Panc1 (cell line): ENCODE data around the gene IMMT. TPM values are rescaled to one million over a fixed set of nuclear protein-coding genes. Genes with fewer than 3 reads are reported as not detected.

Source experiments
- ATAC-seq: fragments of 200-7000 bp; cut with Tn5 transposase; 2 replicates; pipeline ENCODE4 v1.9.1; 2020; ENCODE audit warnings: mild to moderate bottlenecking, moderate library complexity
- BruUV-seq: library from RNA; stranded (reverse); fragments of 400-500 nt; replicated peaks from 2 replicates; lab custom pipeline; 2021; lab: Mats Ljungman, UMichigan
- CTCF ChIA-PET: fragments of 300-600 bp; sonication (Branson Sonifier 250); formaldehyde crosslinking; loops from one replicate; lab custom pipeline; 2022; ENCODE audit warnings: antibody characterized with exemption; lab: Charles Lee
- POLR2A ChIA-PET: fragments of 300-600 bp; sonication (Branson Sonifier 250); formaldehyde crosslinking; loops from one replicate; lab custom pipeline; 2022; ENCODE audit warnings: antibody characterized with exemption; lab: Charles Lee
- DNase-seq: peaks from one replicate; pipeline ENCODE4 v3.0.0-alpha.2; 2010; ENCODE audit warnings: low read depth, low spot score
- H3K27ac ChIP-seq: 2 replicates; pipeline ENCODE4 v1.5.1; 2011; ENCODE audit warnings: mild to moderate bottlenecking, low read length, inconsistent platforms
- H3K27me3 ChIP-seq: fragments of 200-500 bp; sonication (Bioruptor generic); 2 replicates; pipeline ENCODE4 v1.6.0; 2014; ENCODE audit warnings: low read length, inconsistent platforms; ENCODE audit not compliant: control insufficient read depth, insufficient read depth
- H3K36me3 ChIP-seq: fragments of 200-500 bp; sonication (Bioruptor generic); 2 replicates; pipeline ENCODE4 v1.5.1; 2014; ENCODE audit warnings: inconsistent platforms, mild to moderate bottlenecking, low read length, moderate library complexity; ENCODE audit not compliant: control insufficient read depth, insufficient read depth
- H3K4me1 ChIP-seq: 2 replicates; pipeline ENCODE4 v1.5.1; 2011; ENCODE audit warnings: inconsistent platforms, mild to moderate bottlenecking, low read length, moderate library complexity; ENCODE audit not compliant: control insufficient read depth, insufficient read depth
- H3K4me3 ChIP-seq, 2 experiments: 2 replicates each; pipeline ENCODE4 v1.5.1; 2011 to 2012; ENCODE audit warnings: low read depth in 2 of 2, low read length in 2 of 2, mild to moderate bottlenecking in 2 of 2, inconsistent platforms in 1 of 2, moderate library complexity in 1 of 2
- H3K9me3 ChIP-seq: fragments of 200-500 bp; sonication (Bioruptor generic); 2 replicates; pipeline ENCODE4 v1.5.1; 2014; ENCODE audit warnings: low read depth, mild to moderate bottlenecking, inconsistent platforms, low read length, moderate library complexity; ENCODE audit not compliant: control insufficient read depth, insufficient read depth
- POLR2AphosphoS5 ChIP-seq: IDR thresholded peaks from 2 replicates; pipeline ENCODE4 v1.6.1; 2012; ENCODE audit warnings: mild to moderate bottlenecking, low read depth, low read length, moderate library complexity
- SIN3A ChIP-seq: IDR thresholded peaks from 2 replicates; pipeline ENCODE4 v1.6.1; 2012; ENCODE audit warnings: low read depth, mild to moderate bottlenecking, low read length, moderate library complexity, borderline replicate concordance; ENCODE audit not compliant: insufficient read depth
- TCF7L2 ChIP-seq: IDR thresholded peaks from 2 replicates; pipeline ENCODE4 v1.6.1; 2011; ENCODE audit warnings: mild to moderate bottlenecking, low read depth, low read length, inconsistent platforms
- in situ Hi-C: cut with HindIII; loops from 2 replicates; pipeline ENCODE4 v1.10.0; 2016; ENCODE audit warnings: low sequenced_read_pairs, low pct_unique_long_range_greater_than_20kb
- intact Hi-C: fragments of 100-400 bp; cut with micrococcal nuclease; formaldehyde crosslinking; loops from one replicate; pipeline ENCODE4 v1.10.0; 2022; ENCODE audit not compliant: unreplicated experiment
- total RNA-seq: library from RNA; stranded (reverse); gene quantifications from one replicate; pipeline ENCODE4 v1.2.1, GENCODE V29; 2021; ENCODE audit not compliant: unreplicated experiment
- TF ChIP-seq, protein P1 (sequence below), 2 experiments: IDR thresholded peaks; 2 replicates each; pipeline ENCODE4 v1.6.1; 2011 to 2012; ENCODE audit warnings: low read depth in 2 of 2, control low read depth in 1 of 2, low read length in 1 of 2, mild to moderate bottlenecking in 1 of 2, moderate library complexity in 1 of 2; ENCODE audit not compliant: insufficient read depth in 1 of 2
- TF ChIP-seq, protein P2 (sequence below): fragments of 450-650 bp; IDR thresholded peaks from 2 replicates; pipeline ENCODE4 v1.5.1; 2017; ENCODE audit warnings: mild to moderate bottlenecking

Gene IMMT
- total RNA-seq, 1 experiment from 2014 or later, result 138 TPM

DNA sequence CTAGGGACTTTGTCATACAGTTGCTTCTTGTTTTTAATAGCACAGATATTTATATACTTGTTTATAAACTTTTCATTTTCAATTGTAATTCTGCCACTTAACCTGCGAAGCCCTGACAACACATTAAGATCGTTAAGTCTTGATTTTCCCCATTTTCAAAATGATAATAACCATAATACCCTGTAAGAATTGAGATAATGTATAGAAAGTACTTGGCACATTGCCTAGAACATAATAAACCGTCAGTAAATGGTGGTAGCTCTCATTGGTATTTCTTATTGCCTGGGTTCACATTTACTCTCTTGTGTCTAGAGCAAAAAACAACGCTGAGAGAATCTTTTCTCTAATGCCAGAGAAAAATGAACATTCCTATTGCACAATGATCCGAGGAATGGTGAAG lies 70.6 kb downstream of the IMMT start:
- no TSS peak for BruUV-seq
- intact Hi-C loops (no loop called here), in situ Hi-C loops (no loop called here)
- Histone ChIP-seq H3K27me3 (no peaks in the 10 kb centered on the region), H3K27ac (no peak overlapping the region), H3K36me3 (peaks cover 54% of the 10 kb centered on the region), H3K9me3 (no peaks in the 10 kb centered on the region), H3K4me1 (no peaks in the 10 kb centered on the region), H3K4me3 (no peak overlapping the region)
- TF ChIP-seq SIN3A (no peak), TCF7L2 (no peak), POLR2AphosphoS5 (no peak)
- TF ChIP-seq, protein P1, sequence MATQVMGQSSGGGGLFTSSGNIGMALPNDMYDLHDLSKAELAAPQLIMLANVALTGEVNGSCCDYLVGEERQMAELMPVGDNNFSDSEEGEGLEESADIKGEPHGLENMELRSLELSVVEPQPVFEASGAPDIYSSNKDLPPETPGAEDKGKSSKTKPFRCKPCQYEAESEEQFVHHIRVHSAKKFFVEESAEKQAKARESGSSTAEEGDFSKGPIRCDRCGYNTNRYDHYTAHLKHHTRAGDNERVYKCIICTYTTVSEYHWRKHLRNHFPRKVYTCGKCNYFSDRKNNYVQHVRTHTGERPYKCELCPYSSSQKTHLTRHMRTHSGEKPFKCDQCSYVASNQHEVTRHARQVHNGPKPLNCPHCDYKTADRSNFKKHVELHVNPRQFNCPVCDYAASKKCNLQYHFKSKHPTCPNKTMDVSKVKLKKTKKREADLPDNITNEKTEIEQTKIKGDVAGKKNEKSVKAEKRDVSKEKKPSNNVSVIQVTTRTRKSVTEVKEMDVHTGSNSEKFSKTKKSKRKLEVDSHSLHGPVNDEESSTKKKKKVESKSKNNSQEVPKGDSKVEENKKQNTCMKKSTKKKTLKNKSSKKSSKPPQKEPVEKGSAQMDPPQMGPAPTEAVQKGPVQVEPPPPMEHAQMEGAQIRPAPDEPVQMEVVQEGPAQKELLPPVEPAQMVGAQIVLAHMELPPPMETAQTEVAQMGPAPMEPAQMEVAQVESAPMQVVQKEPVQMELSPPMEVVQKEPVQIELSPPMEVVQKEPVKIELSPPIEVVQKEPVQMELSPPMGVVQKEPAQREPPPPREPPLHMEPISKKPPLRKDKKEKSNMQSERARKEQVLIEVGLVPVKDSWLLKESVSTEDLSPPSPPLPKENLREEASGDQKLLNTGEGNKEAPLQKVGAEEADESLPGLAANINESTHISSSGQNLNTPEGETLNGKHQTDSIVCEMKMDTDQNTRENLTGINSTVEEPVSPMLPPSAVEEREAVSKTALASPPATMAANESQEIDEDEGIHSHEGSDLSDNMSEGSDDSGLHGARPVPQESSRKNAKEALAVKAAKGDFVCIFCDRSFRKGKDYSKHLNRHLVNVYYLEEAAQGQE (IDR thresholded peaks at IDR 0.05; ENCODE audit: insufficient read depth in 1 of 2, low read depth in 2 of 2, low read length in 1 of 2), result no peak
- TF ChIP-seq, protein P2, sequence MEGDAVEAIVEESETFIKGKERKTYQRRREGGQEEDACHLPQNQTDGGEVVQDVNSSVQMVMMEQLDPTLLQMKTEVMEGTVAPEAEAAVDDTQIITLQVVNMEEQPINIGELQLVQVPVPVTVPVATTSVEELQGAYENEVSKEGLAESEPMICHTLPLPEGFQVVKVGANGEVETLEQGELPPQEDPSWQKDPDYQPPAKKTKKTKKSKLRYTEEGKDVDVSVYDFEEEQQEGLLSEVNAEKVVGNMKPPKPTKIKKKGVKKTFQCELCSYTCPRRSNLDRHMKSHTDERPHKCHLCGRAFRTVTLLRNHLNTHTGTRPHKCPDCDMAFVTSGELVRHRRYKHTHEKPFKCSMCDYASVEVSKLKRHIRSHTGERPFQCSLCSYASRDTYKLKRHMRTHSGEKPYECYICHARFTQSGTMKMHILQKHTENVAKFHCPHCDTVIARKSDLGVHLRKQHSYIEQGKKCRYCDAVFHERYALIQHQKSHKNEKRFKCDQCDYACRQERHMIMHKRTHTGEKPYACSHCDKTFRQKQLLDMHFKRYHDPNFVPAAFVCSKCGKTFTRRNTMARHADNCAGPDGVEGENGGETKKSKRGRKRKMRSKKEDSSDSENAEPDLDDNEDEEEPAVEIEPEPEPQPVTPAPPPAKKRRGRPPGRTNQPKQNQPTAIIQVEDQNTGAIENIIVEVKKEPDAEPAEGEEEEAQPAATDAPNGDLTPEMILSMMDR, result no peak
- ATAC-seq, result no peak
- CTCF ChIA-PET, result interaction anchor here (1.1 kb wide), 1 partner anchor 19 kb away, joined by 3 read pairs; the partner anchor contains the start of genes POLR1A and PTCD3
- POLR2A ChIA-PET, result no interaction called here
- DNase-seq, result no peak

DNA sequence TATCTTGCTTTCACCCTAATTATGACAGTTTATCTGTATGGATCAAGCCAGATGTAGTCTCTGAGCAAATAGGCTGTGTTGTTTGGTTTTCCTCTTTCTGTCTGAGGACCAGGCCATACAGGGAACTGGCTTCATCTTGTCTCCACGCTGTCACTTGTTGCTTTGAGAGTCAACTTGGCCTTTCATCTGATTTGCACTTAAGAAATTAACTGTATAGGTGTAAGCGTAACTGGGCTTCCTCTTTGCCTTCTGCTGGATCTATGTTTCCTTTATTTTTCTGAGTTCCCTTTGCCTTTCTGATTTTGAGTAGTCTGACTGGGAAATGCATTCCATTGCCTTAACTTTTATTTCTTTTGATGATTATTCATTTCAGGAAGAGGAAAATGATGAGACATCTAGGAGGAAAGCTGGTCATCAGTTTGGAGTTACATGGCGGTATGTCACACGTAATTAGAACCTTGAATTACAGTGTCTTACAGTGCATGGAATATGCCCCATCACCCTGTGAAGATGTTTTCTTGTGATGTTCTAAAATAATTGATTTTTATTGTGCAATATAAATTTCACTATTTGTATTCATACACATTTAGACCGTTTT lies 71.8 kb downstream of the IMMT start:
- Histone ChIP-seq H3K36me3 (peaks cover 57% of the 10 kb centered on the region), H3K27me3 (no peaks in the 10 kb centered on the region), H3K4me3 (no peak overlapping the region), H3K9me3 (no peaks in the 10 kb centered on the region), H3K27ac (no peak overlapping the region), H3K4me1 (no peaks in the 10 kb centered on the region)
- in situ Hi-C loops (no loop called here), intact Hi-C loops (no loop called here)
- TF ChIP-seq POLR2AphosphoS5, result no peak
- TF ChIP-seq TCF7L2, result no peak
- TF ChIP-seq SIN3A, result no peak
- TF ChIP-seq, protein P1 (IDR thresholded peaks at IDR 0.05; ENCODE audit: insufficient read depth in 1 of 2, low read depth in 2 of 2, low read length in 1 of 2), result no peak
- TF ChIP-seq, protein P2, result no peak
- BruUV-seq, result no TSS peak
- ChIA-PET POLR2A (no interaction called here), CTCF (no interaction called here)
- DNase-seq (no peak), ATAC-seq (no peak)
